HG03066 (cell line): Measurements from ENCODE around the gene UCK2.

Experiments used
- ATAC-seq: cut with Tn5 transposase; IDR thresholded peaks from one replicate; pipeline ENCODE4 v1.9.1; 2021; ENCODE audit warnings: low read depth; ENCODE audit not compliant: unreplicated experiment

Gene UCK2

GRCh38 chr1:165897326-165898303 is 70.2 kb downstream of the UCK2 start:
- ATAC-seq = no peak

GRCh38 chr1:165898837-165899236 is 71.4 kb downstream of the UCK2 start:
- no peak for ATAC-seq

GRCh38 chr1:165899461-165899941 is 72.1 kb downstream of the UCK2 start:
- no peak for ATAC-seq

- ATAC-seq = no peak
These were observed 73.4 kb downstream of the UCK2 start for GRCh38 chr1:165900576-165901380.

- ATAC-seq = no peak
These were observed 75.2 kb downstream of the UCK2 start for GRCh38 chr1:165902565-165902964.

- no peak for ATAC-seq
These were observed 76.3 kb downstream of the UCK2 start for GRCh38 chr1:165903672-165904071.

- no peak for ATAC-seq
These were observed 77.5 kb downstream of the UCK2 start for GRCh38 chr1:165904948-165905347.

GRCh38 chr1:165905853-165906252 is 78.4 kb downstream of the UCK2 start:
- ATAC-seq = no peak

GRCh38 chr1:165907256-165907857 is 79.9 kb downstream of the UCK2 start:
- no peak for ATAC-seq

- ATAC-seq = no peak
These were observed 83.5 kb downstream of the UCK2 start for GRCh38 chr1:165910764-165911421.

- no peak for ATAC-seq
These were observed 84.3 kb downstream of the UCK2 start for GRCh38 chr1:165911609-165912281.

- no peak for ATAC-seq
These were observed 85.2 kb downstream of the UCK2 start for GRCh38 chr1:165912638-165913037.

- ATAC-seq = peak; percentile 86
These were observed 86.9 kb downstream of the UCK2 start for GRCh38 chr1:165914136-165914798.

- ATAC-seq = no peak
These were observed 88.1 kb downstream of the UCK2 start for GRCh38 chr1:165915480-165915879.

GRCh38 chr1:165915932-165916348 is 88.5 kb downstream of the UCK2 start:
- no peak for ATAC-seq

- ATAC-seq = no peak
These were observed 89.8 kb downstream of the UCK2 start for GRCh38 chr1:165917166-165917565.

- no peak for ATAC-seq
These were observed 96.7 kb downstream of the UCK2 start for GRCh38 chr1:165924117-165924516.

- no peak for ATAC-seq
These were observed 98.2 kb downstream of the UCK2 start for GRCh38 chr1:165925498-165926079.

GRCh38 chr1:165927169-165927568 is 99.8 kb downstream of the UCK2 start:
- ATAC-seq = peak; percentile 56
